NCI-H82 treated with DMSO at 0.1 percent for 48 hours (cell line): Measurements from ENCODE around the gene RRP36.
"Not testable (repeated sequence)": the region's sequence is repeated elsewhere in the genome, so short reads cannot be mapped to it uniquely, and the experiment has no call there.

Experiments used
- DNase-seq: peaks from one replicate; lab custom pipeline; 2025; ENCODE audit not compliant: unreplicated experiment; lab: John Stamatoyannopoulos, UW

The RRP36 gene

DNA sequence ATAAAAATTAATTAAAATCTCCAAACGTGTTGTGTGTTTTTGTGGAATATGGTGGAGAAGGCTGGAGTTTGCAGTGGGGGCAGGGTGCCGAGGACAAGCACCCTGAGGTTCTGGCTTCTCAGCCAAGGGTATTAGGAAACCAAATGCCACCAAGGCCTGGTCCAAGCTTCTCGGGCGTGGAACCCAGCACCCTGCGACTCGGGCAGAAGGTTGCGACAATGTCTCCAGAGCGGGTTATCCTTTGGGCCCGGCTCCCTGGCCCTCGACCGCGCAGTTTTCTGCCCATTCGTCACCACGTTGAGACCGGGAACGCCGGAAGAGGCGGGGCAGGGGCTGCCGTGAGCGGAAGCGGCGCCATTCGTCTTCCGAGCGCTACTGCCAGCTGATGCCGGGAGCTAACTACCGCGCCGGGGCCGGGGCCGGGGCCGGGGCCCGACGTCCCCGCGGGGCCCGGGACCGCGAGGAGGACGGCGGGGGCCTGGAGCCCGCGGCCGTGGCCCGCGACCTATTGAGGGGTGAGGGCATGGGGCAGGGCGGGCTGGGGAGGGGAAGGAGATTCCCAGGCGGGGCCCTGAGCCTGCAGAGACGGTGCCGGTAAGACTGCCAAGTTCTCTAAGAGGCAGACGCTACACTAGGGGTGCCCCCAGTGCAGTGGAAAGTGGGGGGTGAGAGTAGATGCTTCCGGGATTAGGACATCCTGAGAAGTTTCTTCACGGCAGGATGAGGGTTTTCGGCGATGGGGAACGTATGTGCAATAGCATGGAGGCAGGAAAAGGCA, at the start of gene RRP36:
Gene RRP36 (plus strand): TSS at position 354 of the 778 bp plus-strand sequence. CDS start 32 bp downstream, at position 386.
- DNase-seq = peak; percentile 31

DNA sequence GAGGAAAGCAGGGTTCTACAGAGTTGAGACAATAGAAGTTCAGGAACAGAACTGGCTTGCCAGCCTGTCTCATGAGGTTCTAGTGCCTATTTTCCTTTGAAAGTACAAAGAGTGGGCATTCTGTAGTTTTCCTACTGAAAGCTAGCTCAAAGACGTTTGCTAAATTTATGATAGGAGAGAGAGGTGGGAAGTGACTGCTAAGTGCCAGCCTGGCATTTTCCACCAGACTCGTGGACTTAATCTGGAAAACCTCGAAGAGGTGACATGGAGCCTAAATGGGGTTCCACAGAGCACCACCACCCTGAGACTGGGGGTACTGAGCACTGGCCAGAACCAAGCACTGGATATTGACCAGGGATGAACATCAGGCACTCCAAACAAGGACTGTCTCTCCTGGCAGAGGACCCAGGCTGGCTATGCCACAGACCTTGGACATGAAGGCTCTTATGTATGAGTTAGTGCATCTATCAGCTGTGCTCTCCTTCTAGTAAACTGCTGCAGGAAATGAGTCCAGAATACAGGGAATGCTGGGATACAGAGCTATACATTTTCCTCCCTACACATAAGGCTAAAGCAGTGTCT, 49.6 kb upstream of the RRP36 start:
- no peak for DNase-seq

DNA sequence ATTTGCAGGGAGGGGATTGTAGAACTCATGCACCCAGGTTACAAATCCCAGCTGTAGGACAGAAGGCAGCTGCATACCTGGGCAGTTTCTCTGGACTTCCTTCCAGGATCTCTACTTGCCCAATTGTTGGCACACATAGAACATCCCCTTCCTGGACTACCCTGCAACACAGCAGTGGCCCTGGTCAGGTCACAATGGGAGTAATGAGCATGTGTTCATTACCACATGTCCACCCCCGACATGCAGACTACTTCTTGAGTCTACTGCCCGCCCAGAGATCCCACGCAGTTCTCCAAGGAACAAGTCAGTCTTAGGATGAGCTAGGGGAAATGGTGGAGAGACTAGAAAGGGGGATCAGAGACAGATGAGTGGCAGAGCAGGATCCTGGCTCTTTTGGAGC, 47.5 kb upstream of the RRP36 start:
- no peak for DNase-seq

DNA sequence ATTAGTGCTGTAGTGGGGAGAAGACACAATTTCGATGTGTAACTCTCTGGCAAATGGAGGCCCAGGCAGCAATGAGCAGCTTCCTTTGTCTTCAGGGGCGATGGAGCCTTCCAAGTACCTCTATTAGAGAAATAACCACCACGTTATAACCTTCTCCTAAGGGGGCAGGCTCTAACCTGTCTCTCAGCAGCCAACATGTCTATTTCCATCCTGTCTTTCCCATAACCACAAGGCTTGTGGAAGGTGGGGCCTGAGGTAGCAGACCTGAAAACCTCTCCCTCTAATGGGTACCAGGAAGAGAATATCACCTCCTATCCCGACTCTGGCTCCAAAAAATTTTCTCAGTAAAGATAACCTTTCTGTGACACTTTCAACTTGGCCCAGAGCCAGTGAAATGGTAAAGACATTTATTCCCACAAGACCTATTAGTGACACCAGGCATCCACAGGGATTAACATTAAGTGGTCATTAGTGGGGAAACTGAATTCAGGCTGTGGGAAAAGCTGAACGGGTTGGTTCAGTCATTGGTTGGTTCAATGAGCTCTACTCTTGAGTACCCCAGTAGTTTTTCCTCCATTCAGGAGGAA, 46.4 kb upstream of the RRP36 start:
- peak; percentile 19 for DNase-seq

DNA sequence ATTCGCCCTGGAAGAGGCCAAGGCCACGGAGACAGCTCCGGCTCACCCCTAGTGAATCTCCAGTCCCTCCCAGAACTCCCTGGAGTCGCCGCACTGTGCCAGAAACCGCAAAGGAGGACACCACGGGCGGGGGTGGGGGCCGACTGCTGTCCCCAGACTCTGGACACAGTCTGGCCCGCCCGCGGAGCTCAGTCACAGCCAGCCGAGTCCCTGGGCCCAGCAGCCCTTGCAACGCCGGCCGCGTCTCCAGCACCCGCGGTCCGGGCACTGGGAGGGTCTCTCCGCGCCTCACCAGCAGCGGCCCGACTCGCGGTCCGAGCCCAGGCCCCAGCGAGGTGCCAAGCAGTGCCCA, 43.0 kb upstream of the RRP36 start:
- DNase-seq = no peak

DNA sequence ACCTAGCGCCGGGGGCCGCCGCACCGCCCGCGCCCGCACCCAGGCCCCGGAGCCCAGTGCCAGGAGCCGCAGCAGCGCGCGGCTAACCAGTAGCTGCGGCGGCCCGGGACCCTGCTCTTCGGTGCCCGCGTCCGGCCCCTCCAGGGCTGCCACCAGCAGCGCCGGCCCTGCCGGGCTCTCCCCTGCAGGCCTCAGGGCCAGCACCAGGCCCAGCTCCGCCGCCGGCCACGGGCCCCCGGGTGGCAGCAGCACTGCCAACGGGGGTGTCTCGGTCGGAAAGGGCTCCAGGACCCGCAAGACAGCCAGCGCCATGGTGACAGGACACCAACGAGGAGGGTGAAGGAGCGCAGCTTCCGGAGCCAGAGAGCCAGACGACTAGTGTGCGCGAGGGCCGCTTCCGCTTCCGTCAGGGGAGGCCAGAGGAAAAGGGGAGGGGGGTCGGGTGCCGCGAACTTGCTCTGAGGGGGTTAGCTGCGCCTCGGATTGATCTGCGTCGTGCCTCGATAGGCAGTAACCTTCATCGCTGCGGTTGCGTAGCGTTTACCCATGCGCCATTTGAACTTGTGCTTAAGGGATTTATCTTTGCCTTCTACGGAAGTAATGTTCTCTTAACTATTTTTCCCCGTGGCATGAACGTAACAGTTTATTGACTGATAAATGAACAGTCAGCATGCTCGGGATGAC, 42.4 kb upstream of the RRP36 start, which contains the start of gene PEX6:
Gene PEX6 (minus strand): TSS at position 343 of the 684 bp plus-strand sequence. CDS start 31 bp downstream, at position 312.
- peak; percentile 86 for DNase-seq

- DNase-seq = no peak
Measured at GRCh38 chr6:42979523-42980177, 41.8 kb upstream of the RRP36 start.

DNA sequence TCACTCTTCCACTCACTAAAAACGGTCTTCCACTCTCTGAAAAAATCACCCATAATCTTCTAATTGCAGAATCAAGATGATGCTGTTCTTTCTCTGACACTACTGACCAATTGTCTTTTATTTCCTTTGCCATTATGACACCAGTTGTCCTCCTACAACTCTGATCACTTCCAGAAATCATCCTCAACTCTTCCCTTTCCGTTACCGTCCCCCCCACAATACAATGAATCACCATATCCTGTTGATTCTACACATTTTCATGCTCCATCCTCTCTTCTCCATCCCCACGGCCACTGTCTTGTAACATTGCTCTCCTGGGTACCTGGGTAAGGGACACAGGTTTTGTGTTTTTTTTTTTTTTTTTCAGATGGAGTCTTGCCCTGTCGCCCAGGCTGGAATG, 39.6 kb upstream of the RRP36 start:
- no peak for DNase-seq

DNA sequence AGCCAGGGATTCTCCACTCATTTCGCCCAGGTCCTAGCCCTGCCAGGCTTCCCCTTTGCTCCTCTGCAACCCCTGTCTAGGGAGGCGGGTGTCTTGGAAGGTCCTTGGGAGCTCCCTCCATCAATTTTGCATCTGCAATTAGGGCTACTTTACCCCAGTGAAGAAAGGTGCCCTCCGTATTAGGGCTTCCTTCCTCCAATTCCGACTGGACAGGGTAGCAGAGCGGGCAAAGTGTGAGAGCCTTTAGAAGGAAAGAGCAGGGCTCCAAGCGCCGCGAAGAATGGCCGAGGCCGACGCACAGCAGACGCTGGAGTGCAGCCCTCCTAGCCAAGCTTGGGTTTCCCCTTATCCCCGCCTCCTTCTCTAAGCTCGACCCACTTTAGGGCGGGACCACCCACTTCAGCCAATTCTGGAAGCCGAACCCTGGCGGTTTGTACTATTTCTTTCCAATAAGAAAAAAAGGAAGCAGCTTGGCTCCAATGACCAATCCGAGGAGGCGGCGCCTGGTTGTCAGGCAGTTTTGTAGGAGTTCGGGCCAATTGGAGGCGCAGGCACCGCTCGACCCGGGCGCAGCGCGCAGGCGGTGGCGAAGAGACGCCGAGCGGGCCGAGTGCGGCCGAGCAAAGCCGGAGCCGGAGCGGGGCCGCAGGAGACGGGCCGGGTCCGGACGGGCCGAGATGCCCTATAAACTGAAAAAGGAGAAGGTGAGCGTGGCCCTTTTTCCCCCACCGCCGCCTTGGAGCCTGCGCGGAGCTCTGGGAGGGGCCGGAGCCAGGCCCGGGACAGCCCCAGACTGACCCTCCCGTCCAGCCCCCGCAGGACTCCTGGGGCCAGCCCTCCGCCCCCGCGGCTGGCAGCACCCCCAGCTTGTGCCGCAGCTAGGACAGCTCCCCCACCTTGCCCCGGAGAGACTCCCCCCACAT, 37.2 kb upstream of the RRP36 start, which contains the start of gene PPP2R5D:
Gene PPP2R5D (plus strand): TSS at position 570 of the 923 bp plus-strand sequence. CDS start 108 bp downstream, at position 678.
- DNase-seq = peak; percentile 99

- no peak for DNase-seq
Measured at GRCh38 chr6:42984924-42985475, 36.4 kb upstream of the RRP36 start.

- no peak for DNase-seq
Measured at GRCh38 chr6:42987533-42988451, 33.6 kb upstream of the RRP36 start.

- DNase-seq = no peak
Measured at GRCh38 chr6:42988486-42989020, 32.9 kb upstream of the RRP36 start.

DNA sequence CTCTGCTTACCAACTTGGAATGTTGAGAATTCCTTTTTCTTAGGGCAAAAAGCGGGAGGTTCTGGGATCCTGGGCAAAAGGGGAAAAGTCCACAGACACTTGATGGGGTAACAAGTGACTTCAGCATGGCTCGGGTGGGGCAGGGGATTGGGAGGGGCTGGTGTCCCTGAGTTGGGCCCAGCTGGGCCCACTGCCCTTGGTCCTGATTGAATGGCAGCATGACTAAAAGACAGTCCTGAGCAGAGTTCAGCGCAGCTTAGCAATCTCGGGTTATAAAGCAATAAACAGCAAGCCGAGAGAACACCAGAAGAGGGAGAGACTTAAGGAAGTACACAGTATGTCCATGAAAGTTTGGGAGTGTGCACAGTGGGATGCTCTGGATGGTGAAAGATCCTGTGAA, 31.5 kb upstream of the RRP36 start:
- no peak for DNase-seq

GRCh38 chr6:42993445-42993844, 28.0 kb upstream of the RRP36 start:
- no peak for DNase-seq

- DNase-seq = no peak
Measured at GRCh38 chr6:42996513-42996912, 24.9 kb upstream of the RRP36 start.

- DNase-seq = not testable (repeated sequence)
Measured at GRCh38 chr6:42998205-42998604, 23.2 kb upstream of the RRP36 start.

- no peak for DNase-seq
Measured at GRCh38 chr6:43001843-43002242, 19.6 kb upstream of the RRP36 start.

DNA sequence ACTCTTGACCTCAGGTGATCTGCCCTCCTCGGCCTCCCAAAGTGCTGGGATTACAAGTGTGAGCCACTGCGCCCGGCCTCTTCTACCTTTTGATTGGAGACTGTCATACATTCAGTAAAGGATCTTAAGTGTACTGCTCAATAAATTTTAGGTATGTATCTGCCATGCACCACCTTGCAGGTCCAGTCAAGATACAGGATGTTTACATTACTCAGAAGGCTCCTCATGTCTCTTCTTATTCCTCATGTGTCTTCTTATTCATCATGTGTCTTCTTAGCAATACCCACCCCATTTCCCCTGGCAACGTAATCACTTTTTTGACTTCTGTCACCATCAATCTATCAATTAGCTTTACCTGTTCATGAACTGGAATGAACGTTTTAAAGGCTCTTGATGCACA, 15.6 kb upstream of the RRP36 start:
- no peak for DNase-seq
